GM21723 (cell line): Measurements from ENCODE around the gene IGFL3.
"Not testable (repeated sequence)": the region's sequence is repeated elsewhere in the genome, so short reads cannot be mapped to it uniquely, and the experiment has no call there.

Source experiments
- ATAC-seq: cut with Tn5 transposase; IDR thresholded peaks from one replicate; pipeline ENCODE4 v1.9.1; 2021; ENCODE audit warnings: mild to moderate bottlenecking, moderate library complexity; ENCODE audit not compliant: unreplicated experiment

Gene IGFL3

DNA sequence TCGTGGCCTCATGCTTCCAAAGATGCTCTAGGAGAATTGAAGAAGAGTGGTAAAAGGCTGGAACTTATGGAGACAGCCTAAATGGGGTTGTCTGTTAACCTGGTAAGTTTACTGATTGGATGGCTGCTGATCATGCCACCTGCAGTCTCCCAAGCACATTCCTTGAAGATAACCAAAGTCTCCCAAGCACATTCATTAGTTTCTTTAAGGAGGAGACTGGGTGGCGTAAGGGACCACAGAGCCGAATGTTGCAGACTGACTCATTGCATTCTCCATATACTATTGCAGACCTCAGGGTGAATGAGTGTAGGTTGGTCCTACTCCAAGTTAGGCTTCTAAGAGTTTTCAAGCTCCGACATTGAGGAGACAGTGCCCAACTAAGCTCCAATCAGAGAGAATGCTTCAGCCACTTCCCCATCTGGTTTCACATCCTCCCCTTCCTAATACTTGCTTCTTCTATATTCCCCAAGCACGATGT, at the start of gene IGFL3:
Gene IGFL3 (minus strand): TSS at position 51 of the 478 bp plus-strand sequence. CDS start 39 bp downstream, at position 12.
- no peak for ATAC-seq

DNA sequence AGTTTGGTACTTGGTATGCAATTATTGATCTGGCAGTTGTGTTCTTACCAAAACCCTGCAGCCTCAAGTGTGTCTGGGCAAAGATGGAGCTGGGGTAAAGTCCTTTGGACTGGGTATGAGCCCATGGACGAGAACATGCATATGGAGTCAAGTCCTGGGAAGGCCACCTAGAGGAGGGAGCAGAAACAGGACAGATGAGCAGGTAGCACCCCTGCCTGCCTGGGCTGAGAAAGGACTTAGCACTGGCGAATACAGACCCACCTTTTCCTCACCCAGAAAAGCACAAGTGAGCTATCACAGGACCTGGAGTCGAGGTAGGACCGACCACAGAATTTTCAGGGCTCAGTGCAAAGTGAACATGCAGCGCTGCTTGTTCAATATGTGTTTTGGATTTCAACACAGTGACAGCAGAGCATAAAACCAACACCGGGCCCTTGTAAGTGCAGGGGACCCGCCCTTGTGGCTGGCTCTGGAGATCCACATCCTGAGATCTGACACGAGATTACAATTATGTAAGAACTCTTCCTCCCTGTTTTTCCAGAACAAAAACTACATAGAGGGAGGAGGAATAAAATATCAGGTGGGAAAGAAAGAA, 49.5 kb upstream of the IGFL3 start:
- no peak for ATAC-seq

DNA sequence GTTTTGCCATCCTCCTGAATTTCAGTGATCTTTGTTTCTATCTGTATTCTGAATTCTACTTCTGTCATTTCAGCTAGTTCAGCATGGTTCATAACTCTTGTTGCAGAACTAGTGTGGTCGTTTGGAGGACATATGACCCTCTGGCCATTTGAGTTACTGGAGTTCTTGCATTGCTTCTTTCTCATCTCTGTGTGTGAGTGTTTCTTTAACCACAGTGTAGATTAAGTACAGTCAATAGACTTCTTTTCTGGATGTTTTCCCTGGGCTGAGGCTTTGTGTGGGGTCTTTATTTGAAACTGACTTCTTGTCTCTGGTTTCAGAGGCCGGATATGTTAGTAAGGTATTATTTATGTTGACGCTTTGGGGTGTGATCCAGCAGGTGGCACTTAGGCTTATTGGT, 38.2 kb upstream of the IGFL3 start:
- ATAC-seq, result no peak

DNA sequence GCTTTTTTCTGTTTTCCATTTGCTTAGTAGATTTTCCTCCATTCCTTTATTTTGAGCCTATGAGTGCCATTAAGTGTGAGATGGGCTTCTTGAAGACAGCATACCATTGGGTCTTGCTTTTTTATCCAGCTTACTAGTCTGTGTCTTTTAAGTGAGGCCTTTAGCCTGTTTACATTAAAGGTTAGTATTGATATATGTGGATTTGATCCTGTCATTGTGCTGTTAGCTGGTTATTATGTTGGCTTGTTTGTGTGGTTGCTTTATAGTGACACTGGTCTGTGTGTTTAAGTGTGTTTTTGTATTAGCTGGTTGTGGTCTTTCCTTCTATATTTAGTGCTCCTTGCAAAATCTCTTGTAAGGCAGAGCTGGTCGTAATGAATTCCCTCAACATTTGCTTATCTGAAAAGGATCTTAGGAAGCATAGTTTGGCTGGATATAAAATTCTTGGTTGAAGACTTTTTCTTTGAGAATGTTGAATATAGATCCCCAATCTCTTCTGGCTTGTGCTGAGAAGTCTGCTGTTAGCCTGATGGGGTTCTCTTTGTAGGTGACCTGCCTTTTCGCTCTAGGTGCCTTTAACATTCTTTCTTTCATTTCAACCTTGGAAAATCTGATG, 37.3 kb upstream of the IGFL3 start:
- ATAC-seq, result not testable (repeated sequence)

DNA sequence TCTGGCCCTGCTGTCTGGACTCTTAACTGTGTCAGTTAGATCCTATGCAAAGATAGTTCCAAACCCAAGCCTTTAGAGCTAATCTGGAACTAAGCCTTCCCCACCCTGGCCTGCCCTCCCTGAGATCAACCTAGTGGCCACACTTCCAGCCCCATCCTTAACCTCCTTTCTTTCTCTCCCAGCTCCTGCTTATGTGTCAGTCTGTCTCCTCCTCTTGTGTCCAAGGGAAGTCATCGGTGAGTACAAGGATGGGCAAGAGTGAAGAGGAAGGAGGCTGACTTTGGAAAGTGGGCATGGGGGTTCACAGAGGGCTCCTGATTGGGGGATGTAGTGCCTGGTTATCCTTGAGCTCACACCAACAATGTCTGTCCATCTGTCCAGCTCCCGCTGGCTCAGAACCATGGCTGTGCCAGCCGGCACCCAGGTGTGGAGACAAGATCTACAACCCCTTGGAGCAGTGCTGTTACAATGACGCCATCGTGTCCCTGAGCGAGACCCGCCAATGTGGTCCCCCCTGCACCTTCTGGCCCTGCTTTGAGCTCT, 35.8 kb upstream of the IGFL3 start:
- no peak for ATAC-seq

DNA sequence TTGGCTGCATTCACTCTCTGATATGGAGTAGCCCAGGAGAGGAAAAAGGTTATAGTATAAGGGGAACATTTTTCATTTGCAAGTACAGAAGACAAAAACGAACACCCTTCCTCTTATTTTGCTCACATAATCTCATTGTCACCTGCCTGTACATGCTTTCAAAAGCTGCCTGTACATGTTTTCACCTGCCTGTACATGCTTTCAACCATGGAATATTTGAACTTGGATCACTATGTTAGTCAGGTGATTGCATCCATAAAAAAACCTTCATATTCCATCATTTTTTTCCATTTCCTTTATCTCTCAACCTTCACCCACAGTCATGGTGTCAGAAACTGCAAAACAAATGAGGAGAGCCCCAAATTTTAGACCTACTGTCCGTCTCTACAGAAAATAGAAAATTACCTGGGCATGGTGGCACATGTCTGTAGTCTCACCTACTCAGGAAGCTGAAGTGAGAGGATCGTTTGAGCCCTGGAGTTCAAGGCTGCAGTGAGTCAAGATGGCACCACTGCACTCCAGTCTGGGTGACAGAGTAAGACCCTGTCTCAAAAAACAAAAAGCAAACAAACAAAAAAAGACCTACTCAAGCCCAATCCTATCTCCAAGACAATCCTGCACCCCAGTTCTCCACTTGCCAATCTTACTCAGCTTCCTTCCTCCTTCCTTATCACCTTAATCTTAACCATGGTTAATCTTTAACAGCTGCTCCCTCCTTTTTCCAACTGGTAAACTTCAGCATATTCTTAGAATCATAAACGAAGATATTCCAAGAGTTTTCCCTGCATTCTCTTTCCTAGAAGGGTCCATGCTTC, 35.1 kb upstream of the IGFL3 start:
- ATAC-seq, result no peak

DNA sequence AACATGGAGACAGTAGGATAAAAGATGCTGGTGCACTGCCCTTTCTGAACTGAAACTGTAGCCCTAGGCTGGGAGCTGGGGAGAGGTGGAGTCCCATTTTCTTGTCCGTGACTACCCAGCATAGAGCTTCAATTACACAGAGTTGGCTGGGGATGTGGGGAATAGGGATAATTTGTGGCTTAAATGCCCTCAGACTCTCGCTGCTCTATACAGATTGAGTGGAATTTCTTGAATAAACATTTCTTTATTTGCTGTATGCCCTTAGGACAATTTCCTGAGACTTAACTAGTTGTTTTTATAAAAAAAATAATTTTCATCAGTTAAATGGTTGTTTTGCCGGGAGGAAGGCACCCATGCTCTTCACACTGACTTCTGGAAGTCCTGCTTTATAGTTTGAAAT, 30.7 kb upstream of the IGFL3 start:
- ATAC-seq, result no peak

DNA sequence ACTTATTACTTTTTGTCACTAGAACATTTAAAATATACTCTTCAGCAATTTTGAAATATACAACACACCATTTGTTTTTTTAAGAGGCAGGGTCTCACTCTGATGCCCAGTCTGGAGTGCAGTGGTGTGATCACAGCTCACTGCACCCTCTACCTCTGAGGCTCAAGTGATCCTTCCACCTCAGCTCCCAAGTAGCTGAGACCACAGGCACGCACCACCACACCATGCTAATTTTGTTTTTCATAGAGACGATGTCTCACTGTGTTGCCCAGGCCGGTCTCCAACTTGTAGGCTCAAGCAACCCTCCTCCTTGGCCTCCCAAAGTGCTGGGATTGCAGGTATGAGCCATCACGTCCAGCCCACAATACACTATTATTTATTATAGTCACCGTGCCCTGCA, 26.1 kb upstream of the IGFL3 start:
- ATAC-seq, result no peak

DNA sequence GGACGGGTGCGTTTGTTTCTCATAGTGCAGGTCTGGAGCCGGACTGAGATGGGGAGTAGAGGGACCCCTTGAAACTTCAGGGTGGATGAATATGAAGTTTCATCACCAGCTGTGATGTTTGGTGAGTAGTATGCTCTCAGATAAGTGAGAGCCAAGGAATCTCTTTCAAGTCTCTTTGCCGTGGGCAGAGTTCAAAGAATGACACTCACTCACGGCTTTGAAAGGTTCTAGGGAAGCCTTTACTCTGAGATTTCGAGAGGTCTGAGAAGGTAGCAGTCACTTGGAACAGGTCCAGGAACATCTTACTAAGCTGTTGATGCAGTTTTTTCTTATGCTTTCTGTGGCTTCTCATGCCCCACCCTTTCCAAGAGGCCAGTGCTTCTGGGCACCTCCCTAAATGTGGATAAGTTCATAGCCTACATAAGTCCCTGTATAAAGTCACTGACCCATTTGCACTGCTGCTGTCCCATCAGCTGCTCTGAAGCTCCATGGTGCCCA, 23.4 kb upstream of the IGFL3 start, which contains the start of gene IGFL2:
Gene IGFL2 (plus strand): TSS at position 448 of the 498 bp plus-strand sequence. CDS start 41 bp downstream, at position 489.
- no peak for ATAC-seq

DNA sequence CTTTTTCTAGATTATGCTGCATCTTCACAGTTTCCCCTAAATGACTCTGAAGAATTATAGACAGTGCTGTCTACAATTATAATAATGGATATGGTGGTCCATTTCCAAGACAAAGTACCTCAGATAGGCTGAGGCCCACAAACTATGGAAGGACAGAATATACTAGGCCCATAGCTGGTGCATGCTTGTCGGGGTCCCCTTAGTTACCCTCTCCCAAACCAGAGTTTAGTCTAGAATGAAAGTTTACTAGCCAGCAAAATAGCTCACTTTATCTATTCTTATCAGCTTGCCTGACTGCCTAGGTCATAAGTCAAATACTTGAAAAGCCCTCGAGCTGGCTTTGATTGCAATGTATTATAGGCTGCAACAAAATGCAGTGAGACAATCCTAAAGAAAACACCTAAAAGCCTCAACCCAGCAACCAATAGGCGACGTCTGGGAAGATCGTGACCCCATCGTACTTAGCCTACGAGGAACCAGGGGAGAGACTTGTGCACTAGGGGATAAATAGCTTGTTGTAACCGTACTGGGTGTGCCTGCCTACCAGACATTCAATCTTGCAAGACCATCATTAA, 22.8 kb upstream of the IGFL3 start:
- no peak for ATAC-seq

DNA sequence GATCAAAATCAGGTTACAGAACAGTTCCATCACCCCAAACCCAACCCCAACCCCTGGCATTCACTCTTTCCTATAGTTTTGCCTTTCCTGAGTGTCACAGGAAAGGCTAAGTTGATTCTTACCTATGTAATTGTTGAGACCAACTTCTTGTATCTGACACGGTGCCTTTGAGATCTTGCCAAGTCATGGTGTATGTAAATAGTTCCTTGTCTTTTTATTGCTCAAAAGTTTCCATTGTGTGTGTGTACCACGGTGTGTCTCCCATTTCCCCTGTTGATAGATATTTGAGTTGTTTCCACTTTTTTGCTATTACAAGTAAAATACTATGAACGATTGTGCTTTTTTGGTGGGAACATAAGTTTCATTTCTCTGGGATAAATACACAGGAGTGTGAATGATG, 20.3 kb upstream of the IGFL3 start:
- no peak for ATAC-seq

DNA sequence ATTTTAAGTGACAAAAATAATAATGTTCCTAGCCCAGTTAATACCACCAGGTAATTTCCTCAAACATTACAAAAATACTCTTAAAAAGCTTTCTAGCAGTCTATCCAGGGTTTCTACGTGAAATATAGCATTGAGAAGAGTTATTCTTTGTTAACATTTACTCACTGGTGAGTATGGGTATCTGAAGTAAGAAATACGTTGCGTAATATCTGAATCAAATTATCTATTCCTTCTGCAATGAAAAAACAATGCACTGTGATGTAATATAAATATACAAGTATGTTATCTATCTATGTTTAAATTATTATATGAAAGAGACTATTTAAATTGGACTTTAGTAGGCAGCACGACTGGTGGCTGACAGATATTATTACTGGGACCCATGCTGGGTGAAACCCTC, 17.8 kb upstream of the IGFL3 start:
- no peak for ATAC-seq

DNA sequence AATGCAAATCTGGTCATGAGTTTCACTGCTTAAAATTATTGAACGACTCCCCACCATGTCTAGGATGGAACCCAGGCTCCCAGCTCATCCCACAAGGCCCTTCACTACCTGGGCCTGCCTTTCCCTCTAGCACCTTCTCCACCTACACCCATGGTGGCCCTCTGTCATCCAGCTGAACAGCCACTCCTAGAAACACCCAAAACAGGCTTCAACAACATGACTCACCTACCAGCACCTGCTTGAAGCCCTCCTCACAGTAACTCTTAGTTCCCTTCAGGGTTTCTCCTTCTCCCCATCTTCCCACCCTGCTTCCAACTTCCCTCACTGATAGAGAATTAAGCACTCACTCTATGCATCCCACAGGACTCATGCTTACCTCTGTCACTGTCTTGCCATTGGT, 16.9 kb upstream of the IGFL3 start:
- no peak for ATAC-seq

DNA sequence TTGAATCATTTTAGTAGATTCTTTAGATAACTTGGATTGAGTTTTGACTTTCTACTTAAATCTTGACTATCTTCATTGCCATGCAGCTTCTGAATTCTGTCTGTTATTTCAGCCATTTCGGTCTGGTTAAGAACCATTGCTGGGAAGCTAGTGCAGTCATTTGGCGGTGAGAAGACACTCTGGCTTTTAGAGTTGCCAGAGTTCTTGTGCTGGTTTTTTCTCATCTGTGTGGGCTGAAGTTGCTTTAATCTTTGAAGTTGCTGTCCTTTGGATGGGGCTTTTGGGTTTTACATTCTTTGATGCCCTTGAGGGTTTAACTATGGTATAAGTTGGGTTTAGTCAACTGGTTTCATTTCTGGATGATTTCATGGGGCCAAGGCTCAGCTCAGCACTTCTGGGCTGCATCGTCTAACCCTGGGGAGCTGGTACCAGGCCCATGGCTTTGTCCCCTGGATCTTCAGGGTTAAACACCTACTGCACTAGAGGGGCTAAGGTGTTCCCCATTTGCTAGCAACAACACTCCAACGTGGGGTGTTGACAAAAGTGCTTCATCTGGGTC, 13.5 kb upstream of the IGFL3 start:
- ATAC-seq, result no peak

DNA sequence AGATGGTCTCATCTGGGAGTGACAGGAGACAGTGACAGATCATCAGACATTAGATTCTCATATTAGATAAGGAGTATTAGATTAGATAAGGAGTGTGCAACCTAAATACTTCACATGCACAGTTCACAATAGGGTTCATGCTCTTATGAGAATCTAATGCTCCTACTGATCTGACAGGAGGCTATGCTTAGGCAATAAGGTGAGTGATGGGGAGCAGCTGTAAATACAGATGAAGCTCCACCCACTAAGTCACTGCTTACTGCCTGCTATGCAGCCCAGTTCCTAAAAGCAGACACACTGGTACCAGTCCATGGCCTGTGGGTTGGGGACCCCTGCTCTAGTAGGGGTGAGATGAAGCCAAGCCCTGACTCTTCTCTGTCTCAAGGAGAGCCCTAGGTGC, 10.0 kb upstream of the IGFL3 start:
- no peak for ATAC-seq

DNA sequence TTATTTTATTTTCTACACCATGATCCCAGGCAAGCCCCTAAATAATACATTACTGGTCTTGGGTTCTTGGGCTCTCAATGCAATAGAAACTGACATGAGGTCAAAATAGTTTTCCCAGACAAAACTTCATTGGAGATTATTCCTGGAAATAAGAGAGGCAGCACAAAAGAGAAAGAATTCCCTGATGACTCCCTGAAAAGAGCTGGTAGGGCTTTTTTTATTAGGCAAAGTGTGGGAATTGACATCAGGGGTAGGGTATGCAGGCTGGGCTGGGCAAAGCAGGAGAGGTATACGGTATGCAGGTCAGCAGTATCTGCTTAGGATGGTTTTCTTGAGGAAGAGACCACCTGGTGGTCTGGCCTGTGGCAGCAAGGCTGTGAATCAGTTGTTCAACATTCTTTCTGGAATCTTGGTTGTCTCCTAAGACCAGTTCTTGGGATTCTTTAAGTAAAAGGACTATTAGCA, 9.3 kb upstream of the IGFL3 start:
- ATAC-seq, result no peak

DNA sequence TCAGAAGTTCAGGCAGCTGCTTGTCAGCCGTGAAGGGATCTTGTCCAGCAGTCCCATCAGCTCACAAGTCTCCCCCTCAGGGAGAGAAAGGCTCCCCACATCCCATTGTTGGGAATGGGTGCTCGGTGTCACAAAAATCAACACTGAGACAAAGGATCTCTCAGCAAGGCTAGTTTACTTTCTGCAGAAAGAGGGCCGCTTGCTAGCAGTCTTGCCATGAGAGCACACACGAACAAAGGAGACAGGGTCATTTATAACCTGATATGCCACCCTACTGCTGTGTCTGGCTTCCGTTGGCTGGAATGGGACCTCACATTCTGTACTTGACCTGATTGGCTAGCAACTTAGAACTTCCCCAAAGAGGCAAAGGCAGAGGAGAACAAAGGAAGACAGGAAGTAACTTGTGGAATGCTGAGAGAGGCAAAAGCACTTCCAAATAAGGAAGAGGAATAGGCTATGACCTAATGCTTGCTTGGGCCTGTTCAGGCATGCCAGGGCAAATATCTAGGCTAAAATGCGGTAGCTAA, 8.7 kb upstream of the IGFL3 start:
- ATAC-seq, result no peak

DNA sequence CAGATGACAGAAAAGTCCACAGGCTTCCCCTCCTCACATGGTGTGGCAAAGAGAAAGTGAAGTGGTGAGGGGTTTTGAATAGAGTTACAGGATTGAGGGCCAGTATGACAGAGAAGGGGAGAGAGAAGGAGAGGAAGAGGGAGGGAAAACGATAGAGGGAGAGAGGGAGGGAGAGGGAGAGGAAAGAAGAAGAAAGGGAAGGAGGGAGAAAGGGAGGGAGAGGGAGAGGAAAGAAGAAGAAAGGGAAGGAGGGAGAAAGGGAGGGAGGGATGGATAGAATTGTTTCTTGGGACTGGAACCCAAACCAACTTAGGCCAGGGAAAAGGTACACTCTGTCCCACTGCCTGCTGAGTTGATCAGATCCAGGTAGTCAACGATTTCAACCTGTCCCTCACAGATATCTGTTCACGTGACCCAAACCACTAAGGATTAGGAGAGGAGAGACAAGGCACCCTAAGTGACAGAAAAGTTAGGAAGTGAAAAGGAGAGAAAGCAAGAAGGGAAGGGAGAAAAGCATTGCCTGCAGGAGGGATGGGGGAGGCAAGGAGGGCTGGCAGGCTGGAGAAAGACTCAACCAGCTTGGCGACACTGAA, 8.1 kb upstream of the IGFL3 start:
- ATAC-seq, result no peak

DNA sequence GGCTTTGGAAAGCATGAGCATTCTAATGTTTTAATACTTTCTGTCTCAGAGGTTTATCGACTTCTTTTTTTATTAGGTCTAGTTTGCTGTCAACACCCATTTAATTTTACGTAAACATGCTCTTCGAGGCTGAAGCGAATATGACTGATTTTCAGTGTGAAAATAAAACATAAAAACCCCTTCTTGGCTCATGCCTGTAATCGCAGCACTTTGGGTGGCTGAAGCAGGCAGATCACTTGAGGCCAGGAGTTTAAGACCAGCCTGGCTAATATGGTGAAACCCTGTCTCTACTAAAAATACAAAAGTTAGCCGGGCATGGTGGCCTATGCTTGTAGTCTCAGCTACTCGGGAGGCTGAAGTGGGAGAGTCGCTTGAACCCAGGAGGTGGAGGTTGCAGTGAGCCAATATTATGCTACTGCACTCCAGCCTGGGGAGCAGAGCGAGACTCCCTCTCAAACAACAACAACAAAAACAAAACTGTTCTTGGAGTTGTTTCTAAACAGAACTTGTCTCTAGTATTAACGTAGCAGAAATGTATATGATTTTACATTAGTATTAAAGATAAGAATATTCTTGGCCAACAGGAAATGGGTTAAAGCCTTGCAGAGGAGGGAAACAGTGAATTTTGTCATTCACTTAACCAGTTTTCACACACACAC, 7.1 kb upstream of the IGFL3 start:
- no peak for ATAC-seq
